GM23248 (cell line): ENCODE results near the gene NT5DC3.

ENCODE experiments used
- EZH2 ChIP-seq: fragments of 200-600 bp; sonication (generic); IDR thresholded peaks from 2 replicates; pipeline ENCODE4 v1.6.1; 2018; ENCODE audit warnings: antibody characterized with exemption, mild to moderate bottlenecking; ENCODE audit not compliant: insufficient read depth, poor library complexity, severe bottlenecking
- EZH2phosphoT487 ChIP-seq: fragments of 200-600 bp; sonication (generic); IDR thresholded peaks from 2 replicates; pipeline ENCODE4 v1.6.1; 2018; ENCODE audit warnings: antibody characterized with exemption, moderate library complexity, mild to moderate bottlenecking, low read depth; ENCODE audit not compliant: insufficient read depth

DNA sequence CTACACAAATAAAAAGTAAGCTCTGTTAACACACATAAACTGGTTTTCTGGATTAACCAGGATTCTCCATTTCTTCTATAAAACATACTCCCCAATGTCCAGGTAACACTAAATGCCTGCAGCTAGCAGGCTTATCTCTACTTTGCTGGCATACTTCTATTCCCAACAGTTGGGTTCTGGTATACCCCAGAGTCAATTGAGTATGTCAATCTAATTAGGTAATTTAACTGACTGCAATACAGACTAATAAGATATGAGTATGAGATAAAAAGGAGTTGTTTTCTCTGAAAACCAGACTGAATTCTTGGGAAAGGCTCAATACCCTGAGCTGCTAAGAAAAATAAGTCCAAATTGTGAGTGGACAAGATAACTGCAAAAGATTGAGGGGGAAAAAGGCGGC is 9.4 kb upstream of the NT5DC3 start:
- TF ChIP-seq EZH2 (no peak), EZH2phosphoT487 (no peak)
